ENCODE data around the gene GABPB1. TPM values are rescaled to one million over a fixed set of nuclear protein-coding genes. Genes with fewer than 3 reads are reported as not detected.
"Not testable (repeated sequence)": the region's sequence is repeated elsewhere in the genome, so short reads cannot be mapped to it uniquely, and the experiment has no call there.

Gene GABPB1
- polyA plus RNA-seq (2013, experiment 1 of 4): 31.8 TPM
- polyA plus RNA-seq (2013, experiment 2 of 4): 33.6 TPM
- 27.7 TPM for polyA plus RNA-seq (2013, experiment 3 of 4)
- polyA plus RNA-seq (2013, experiment 4 of 4): 31.1 TPM

DNA sequence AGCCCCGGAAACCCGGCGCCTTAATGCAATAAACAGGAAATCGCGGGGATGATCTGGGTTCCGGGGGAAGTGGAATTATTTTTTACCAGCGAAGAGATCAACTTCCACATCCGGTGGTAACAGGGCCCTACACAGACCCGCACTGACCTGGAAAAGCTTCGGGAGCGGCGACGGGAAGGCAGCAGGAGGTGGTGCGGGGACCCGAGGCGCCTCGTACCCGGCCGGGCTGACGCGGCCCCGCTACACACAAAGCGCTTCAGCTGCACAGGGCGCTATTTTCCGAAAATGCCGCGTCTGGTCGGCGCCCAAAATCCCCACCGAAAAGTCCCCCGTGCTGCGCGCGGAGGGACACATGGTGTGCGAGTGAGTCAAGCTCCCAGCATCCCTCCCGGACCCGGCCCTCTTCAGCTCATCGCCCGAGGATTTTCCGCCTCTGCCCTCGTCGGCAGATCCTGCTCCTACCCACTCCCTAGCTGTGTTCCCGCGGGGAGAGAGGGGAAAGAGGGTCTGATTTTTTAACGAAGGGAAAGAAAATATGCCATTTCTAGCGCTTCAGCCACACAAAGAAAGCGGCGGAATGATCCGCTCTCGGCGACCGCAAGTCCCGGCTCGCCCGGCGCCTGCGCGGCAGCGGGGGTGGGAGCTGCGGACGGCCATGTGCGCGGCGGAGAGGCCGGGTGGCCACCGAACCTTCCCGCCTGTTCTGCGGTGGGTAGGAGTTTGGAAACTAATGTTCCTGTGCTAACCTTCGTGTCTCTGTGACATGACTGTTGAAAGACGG is at the start of gene GABPB1:
TSS of gene GABPB1 (minus strand) at position 361 of the 781 bp plus-strand sequence. CDS start 45,400 bp downstream, outside the sequence.
- Histone ChIP-seq H3K36me3 (ENCODE audit: control insufficient read depth, insufficient read depth, low read length) (peaks cover 13% of the 10 kb centered on the region), H3K27me3 (ENCODE audit: control insufficient read depth, insufficient read depth, low read length, poor library complexity, severe bottlenecking) (no peaks in the 10 kb centered on the region), H3K27ac (ENCODE audit: insufficient read depth, low read depth, low read length, poor library complexity, severe bottlenecking) (peak within 1 kb of the TSS; percentile 99), H3K4me1 (ENCODE audit: control insufficient read depth, insufficient read depth, low read length) (peaks cover 3% of the 10 kb centered on the region), H3K9me3 (ENCODE audit: control insufficient read depth, low read length) (no peaks in the 10 kb centered on the region), H3K4me3 (ENCODE audit: insufficient read depth, low read depth, low read length) (peak within 1 kb of the TSS; percentile 81)
- WGBS, 2 experiments: 0% methylated on average over 70 of the region's 70 CpGs

- H3K4me3 ChIP-seq (ENCODE audit: insufficient read depth, low read depth, low read length); H3K36me3 ChIP-seq (ENCODE audit: control insufficient read depth, insufficient read depth, low read length); H3K9me3 ChIP-seq (ENCODE audit: control insufficient read depth, low read length); H3K4me1 ChIP-seq (ENCODE audit: control insufficient read depth, insufficient read depth, low read length); H3K27ac ChIP-seq (ENCODE audit: insufficient read depth, low read depth, low read length, poor library complexity, severe bottlenecking); H3K27me3 ChIP-seq (ENCODE audit: control insufficient read depth, insufficient read depth, low read length, poor library complexity, severe bottlenecking): not testable (repeated sequence)
- WGBS, 2 experiments: 90 to 95% methylated on average over 4 of the region's 4 CpGs
Observed at GRCh38 chr15:50391561-50391960, 36.6 kb upstream of the GABPB1 start.

DNA sequence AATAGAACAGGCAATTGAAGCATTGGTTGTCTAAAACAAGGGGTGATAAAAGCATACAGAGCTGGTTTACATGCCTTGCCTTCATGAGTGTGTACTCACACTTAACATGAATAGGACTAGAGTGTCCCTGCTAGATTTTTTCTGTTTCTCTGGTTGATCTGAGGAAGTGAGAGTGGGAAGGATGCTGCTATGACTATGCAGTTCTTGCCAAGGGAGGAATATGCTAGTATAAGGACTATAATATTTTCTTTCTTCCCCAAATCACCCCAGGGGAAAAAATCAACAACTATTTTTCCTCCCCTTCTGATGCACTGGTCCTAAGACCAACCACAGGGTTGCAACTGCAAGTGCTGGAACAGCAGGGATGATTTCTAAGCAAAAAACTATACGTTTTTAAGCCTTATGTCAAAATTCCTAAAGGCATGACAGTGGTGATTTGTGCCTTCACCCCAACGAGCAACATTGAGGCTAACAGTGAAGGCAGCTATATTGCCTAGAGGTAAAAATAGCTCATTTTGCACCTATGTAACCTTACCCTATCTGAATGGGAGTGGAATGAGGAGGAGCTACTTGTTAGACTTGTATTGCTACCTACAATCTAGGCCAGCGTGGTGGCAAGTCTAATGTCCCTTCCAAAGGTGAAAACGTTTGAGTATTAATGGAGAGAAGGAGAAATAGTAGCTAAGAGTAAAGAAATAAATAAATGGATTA is 35.7 kb upstream of the GABPB1 start:
- Histone ChIP-seq H3K36me3 (ENCODE audit: control insufficient read depth, insufficient read depth, low read length) (no peaks in the 10 kb centered on the region), H3K4me3 (ENCODE audit: insufficient read depth, low read depth, low read length) (no peak overlapping the region), H3K27me3 (ENCODE audit: control insufficient read depth, insufficient read depth, low read length, poor library complexity, severe bottlenecking) (no peaks in the 10 kb centered on the region), H3K9me3 (ENCODE audit: control insufficient read depth, low read length) (no peaks in the 10 kb centered on the region), H3K4me1 (ENCODE audit: control insufficient read depth, insufficient read depth, low read length) (no peaks in the 10 kb centered on the region), H3K27ac (ENCODE audit: insufficient read depth, low read depth, low read length, poor library complexity, severe bottlenecking) (no peak overlapping the region)
- WGBS, 2 experiments: 85 to 89% methylated on average over 4 of the region's 4 CpGs

GRCh38 chr15:50382408-50382807 is 27.4 kb upstream of the GABPB1 start:
- not testable (repeated sequence) for H3K4me3 ChIP-seq (ENCODE audit: insufficient read depth, low read depth, low read length); H3K27ac ChIP-seq (ENCODE audit: insufficient read depth, low read depth, low read length, poor library complexity, severe bottlenecking); H3K9me3 ChIP-seq (ENCODE audit: control insufficient read depth, low read length); H3K36me3 ChIP-seq (ENCODE audit: control insufficient read depth, insufficient read depth, low read length); H3K27me3 ChIP-seq (ENCODE audit: control insufficient read depth, insufficient read depth, low read length, poor library complexity, severe bottlenecking); H3K4me1 ChIP-seq (ENCODE audit: control insufficient read depth, insufficient read depth, low read length)
- WGBS, 2 experiments: 85 to 91% methylated on average over 5 of the region's 5 CpGs

DNA sequence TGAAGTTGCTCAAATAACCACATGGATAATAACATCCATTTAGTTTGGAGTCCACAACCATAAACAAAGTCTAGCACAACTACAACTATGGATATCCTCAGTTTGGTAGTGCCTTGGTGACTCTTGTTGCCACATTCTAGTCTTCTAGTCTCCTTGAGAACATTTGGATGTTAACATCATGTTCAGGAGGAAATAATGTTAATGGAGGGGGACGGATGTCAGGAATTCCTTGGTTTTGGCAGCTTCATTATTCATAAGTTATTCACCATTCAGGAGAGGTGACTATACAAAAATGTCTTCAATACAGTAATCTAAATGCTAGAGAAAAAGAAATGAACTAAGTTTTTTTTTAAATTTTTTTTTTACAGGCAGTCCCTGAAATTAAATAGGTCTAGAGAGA is 26.4 kb upstream of the GABPB1 start:
- 80% methylated on average over 1 of the region's 1 CpG; no CpG with 5 or more reads in 1 of the 2 experiments for WGBS, 2 experiments
- no peak overlapping the region for H3K27ac ChIP-seq (ENCODE audit: insufficient read depth, low read depth, low read length, poor library complexity, severe bottlenecking)
- H3K9me3 ChIP-seq (ENCODE audit: control insufficient read depth, low read length): no peaks in the 10 kb centered on the region
- no peaks in the 10 kb centered on the region for H3K4me1 ChIP-seq (ENCODE audit: control insufficient read depth, insufficient read depth, low read length)
- H3K27me3 ChIP-seq (ENCODE audit: control insufficient read depth, insufficient read depth, low read length, poor library complexity, severe bottlenecking): no peaks in the 10 kb centered on the region
- no peak overlapping the region for H3K4me3 ChIP-seq (ENCODE audit: insufficient read depth, low read depth, low read length)
- H3K36me3 ChIP-seq (ENCODE audit: control insufficient read depth, insufficient read depth, low read length): no peaks in the 10 kb centered on the region

DNA sequence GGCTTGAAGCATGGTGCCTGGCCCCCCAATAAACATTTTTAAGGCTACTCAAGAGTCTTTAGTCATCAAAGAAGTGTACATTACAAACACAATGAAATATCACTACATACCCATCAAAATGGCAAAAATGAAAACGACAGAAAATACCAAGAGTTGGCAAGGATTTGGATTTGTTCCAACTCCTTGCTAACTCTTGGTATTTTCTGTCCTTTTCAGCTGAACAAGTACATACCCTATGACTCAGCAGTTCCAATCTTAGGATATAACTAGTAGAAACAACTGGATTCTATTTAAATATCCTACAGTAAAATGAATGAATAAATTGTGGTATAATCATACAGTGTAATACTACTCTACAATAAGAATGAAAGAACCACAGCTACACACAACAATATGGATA is 25.1 kb upstream of the GABPB1 start:
- H3K9me3 ChIP-seq (ENCODE audit: control insufficient read depth, low read length): no peaks in the 10 kb centered on the region
- WGBS, 2 experiments: 88 to 90% methylated on average over 1 of the region's 1 CpG
- H3K27me3 ChIP-seq (ENCODE audit: control insufficient read depth, insufficient read depth, low read length, poor library complexity, severe bottlenecking): no peaks in the 10 kb centered on the region
- H3K4me1 ChIP-seq (ENCODE audit: control insufficient read depth, insufficient read depth, low read length): no peaks in the 10 kb centered on the region
- H3K36me3 ChIP-seq (ENCODE audit: control insufficient read depth, insufficient read depth, low read length): no peaks in the 10 kb centered on the region
- H3K27ac ChIP-seq (ENCODE audit: insufficient read depth, low read depth, low read length, poor library complexity, severe bottlenecking): no peak overlapping the region
- H3K4me3 ChIP-seq (ENCODE audit: insufficient read depth, low read depth, low read length): no peak overlapping the region

- 88 to 93% methylated on average over 7 of the region's 7 CpGs for WGBS, 2 experiments
- H3K27me3 ChIP-seq (ENCODE audit: control insufficient read depth, insufficient read depth, low read length, poor library complexity, severe bottlenecking); H3K9me3 ChIP-seq (ENCODE audit: control insufficient read depth, low read length); H3K4me1 ChIP-seq (ENCODE audit: control insufficient read depth, insufficient read depth, low read length); H3K27ac ChIP-seq (ENCODE audit: insufficient read depth, low read depth, low read length, poor library complexity, severe bottlenecking); H3K36me3 ChIP-seq (ENCODE audit: control insufficient read depth, insufficient read depth, low read length); H3K4me3 ChIP-seq (ENCODE audit: insufficient read depth, low read depth, low read length): not testable (repeated sequence)
Observed at GRCh38 chr15:50379413-50379812, 24.4 kb upstream of the GABPB1 start.

GRCh38 chr15:50378776-50379175 is 23.8 kb upstream of the GABPB1 start:
- no peaks in the 10 kb centered on the region for H3K4me1 ChIP-seq (ENCODE audit: control insufficient read depth, insufficient read depth, low read length)
- H3K36me3 ChIP-seq (ENCODE audit: control insufficient read depth, insufficient read depth, low read length): no peaks in the 10 kb centered on the region
- no peak overlapping the region for H3K4me3 ChIP-seq (ENCODE audit: insufficient read depth, low read depth, low read length)
- no peaks in the 10 kb centered on the region for H3K9me3 ChIP-seq (ENCODE audit: control insufficient read depth, low read length)
- no peak overlapping the region for H3K27ac ChIP-seq (ENCODE audit: insufficient read depth, low read depth, low read length, poor library complexity, severe bottlenecking)
- no peaks in the 10 kb centered on the region for H3K27me3 ChIP-seq (ENCODE audit: control insufficient read depth, insufficient read depth, low read length, poor library complexity, severe bottlenecking)
- WGBS, 2 experiments: 93 to 94% methylated on average over 1 of the region's 1 CpG

- no peak overlapping the region for H3K4me3 ChIP-seq (ENCODE audit: insufficient read depth, low read depth, low read length)
- H3K36me3 ChIP-seq (ENCODE audit: control insufficient read depth, insufficient read depth, low read length): no peaks in the 10 kb centered on the region
- H3K9me3 ChIP-seq (ENCODE audit: control insufficient read depth, low read length): no peaks in the 10 kb centered on the region
- H3K4me1 ChIP-seq (ENCODE audit: control insufficient read depth, insufficient read depth, low read length): no peaks in the 10 kb centered on the region
- H3K27me3 ChIP-seq (ENCODE audit: control insufficient read depth, insufficient read depth, low read length, poor library complexity, severe bottlenecking): no peaks in the 10 kb centered on the region
- H3K27ac ChIP-seq (ENCODE audit: insufficient read depth, low read depth, low read length, poor library complexity, severe bottlenecking): no peak overlapping the region
- 91 to 93% methylated on average over 2 to 3 of the region's 3 CpGs for WGBS, 2 experiments
Observed at GRCh38 chr15:50377867-50378751, 23.1 kb upstream of the GABPB1 start.

GRCh38 chr15:50369564-50369963 is 14.6 kb upstream of the GABPB1 start:
- not testable (repeated sequence) for H3K36me3 ChIP-seq (ENCODE audit: control insufficient read depth, insufficient read depth, low read length); H3K4me3 ChIP-seq (ENCODE audit: insufficient read depth, low read depth, low read length); H3K27me3 ChIP-seq (ENCODE audit: control insufficient read depth, insufficient read depth, low read length, poor library complexity, severe bottlenecking); H3K9me3 ChIP-seq (ENCODE audit: control insufficient read depth, low read length); H3K27ac ChIP-seq (ENCODE audit: insufficient read depth, low read depth, low read length, poor library complexity, severe bottlenecking); H3K4me1 ChIP-seq (ENCODE audit: control insufficient read depth, insufficient read depth, low read length)
- WGBS, 2 experiments: 89 to 96% methylated on average over 8 of the region's 8 CpGs
